HFFc6 (cell line): ENCODE measurements around the gene CCDC183. TPM values are rescaled to one million over a fixed set of nuclear protein-coding genes. Genes with fewer than 3 reads are reported as not detected.
"Not testable (repeated sequence)": the region's sequence is repeated elsewhere in the genome, so short reads cannot be mapped to it uniquely, and the experiment has no call there.

ENCODE experiments used
- DNase-seq: peaks from one replicate; pipeline ENCODE4 v3.0.0-alpha.2; 2018
- H3K27ac Mint-ChIP-seq: 2 replicates; pipeline ENCODE4 v1.8.0; 2020; ENCODE audit warnings: mild to moderate bottlenecking, mixed read lengths
- H3K27me3 Mint-ChIP-seq: 2 replicates; pipeline ENCODE4 v1.8.0; 2021; ENCODE audit warnings: mild to moderate bottlenecking, moderate library complexity, mixed read lengths; ENCODE audit not compliant: insufficient read depth
- H3K36me3 Mint-ChIP-seq: 2 replicates; pipeline ENCODE4 v1.8.0; 2021; ENCODE audit warnings: low read depth, mixed read lengths
- H3K4me1 Mint-ChIP-seq: 2 replicates; pipeline ENCODE4 v1.8.0; 2020; ENCODE audit warnings: low read depth, mixed read lengths
- H3K4me3 Mint-ChIP-seq: 2 replicates; pipeline ENCODE4 v1.8.0; 2020; ENCODE audit warnings: mild to moderate bottlenecking, moderate library complexity, mixed read lengths
- H3K9me3 Mint-ChIP-seq: 2 replicates; pipeline ENCODE4 v1.8.0; 2020; ENCODE audit warnings: mild to moderate bottlenecking, mixed read lengths
- CTCF ChIP-seq: fragments of 200-600 bp; sonication (generic); IDR thresholded peaks from 2 replicates; pipeline ENCODE4 v1.5.0; 2021; ENCODE audit warnings: antibody characterized with exemption, mild to moderate bottlenecking
- total RNA-seq, 6 experiments: library from RNA; stranded (reverse); fragmentation: NEBNext Ultra II Directional; extraction: Animal tissue kit (Norgen Biotek cat#: 25700); gene quantifications; 2 replicates in 1 of 6; 3 replicates in 5 of 6; pipeline ENCODE4 v1.2.3, GENCODE V29; 2021

Gene CCDC183
- total RNA-seq, 6 experiments from 2014 or later = 0.25 to 0.87 (median 0.34) TPM

DNA sequence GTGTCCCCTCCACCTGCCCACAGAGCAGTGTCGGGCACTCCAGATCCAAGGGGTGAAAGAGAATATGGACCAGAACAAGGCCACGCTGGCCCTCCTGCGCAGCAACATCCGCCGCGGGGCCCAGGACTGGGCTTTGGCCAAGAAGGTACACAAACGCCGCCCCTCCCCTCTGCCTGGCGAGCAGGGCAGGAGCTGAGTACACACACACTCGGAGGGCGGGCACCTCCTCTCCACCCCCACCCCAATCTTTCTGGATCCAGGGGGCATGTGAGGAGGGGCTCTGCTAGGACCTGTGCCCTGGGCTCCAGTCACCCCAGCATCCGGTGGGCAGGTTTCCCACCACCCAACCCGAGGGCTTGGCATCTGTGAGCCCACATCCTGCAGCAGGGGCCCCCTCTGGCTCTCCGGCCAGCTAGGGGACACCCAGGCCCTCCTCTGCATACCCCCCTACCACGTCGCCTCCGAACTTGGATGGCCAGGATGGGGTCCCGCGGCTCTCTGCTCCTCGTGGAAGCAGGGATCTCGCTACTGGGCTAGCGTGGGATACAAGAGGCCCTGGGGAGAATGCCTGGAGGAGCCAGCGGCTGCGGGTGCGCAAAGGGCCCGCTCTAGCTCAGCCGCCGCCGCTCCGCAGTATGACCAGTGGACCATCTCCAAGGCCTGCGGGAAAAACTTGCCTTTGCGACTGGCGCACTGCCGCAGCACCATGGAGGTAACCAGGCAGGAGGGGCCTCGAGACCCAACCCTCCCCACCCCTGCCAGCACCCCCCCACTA lies 3.1 kb downstream of the CCDC183 start:
- DNase-seq = no peak
- H3K27ac Mint-ChIP-seq = no peak overlapping the region
- no peaks in the 10 kb centered on the region for H3K9me3 Mint-ChIP-seq
- no peak overlapping the region for H3K4me3 Mint-ChIP-seq
- H3K36me3 Mint-ChIP-seq = no peaks in the 10 kb centered on the region
- H3K4me1 Mint-ChIP-seq = peaks cover 23% of the 10 kb centered on the region
- peaks cover 39% of the 10 kb centered on the region for H3K27me3 Mint-ChIP-seq
- TF ChIP-seq CTCF = no peak

DNA sequence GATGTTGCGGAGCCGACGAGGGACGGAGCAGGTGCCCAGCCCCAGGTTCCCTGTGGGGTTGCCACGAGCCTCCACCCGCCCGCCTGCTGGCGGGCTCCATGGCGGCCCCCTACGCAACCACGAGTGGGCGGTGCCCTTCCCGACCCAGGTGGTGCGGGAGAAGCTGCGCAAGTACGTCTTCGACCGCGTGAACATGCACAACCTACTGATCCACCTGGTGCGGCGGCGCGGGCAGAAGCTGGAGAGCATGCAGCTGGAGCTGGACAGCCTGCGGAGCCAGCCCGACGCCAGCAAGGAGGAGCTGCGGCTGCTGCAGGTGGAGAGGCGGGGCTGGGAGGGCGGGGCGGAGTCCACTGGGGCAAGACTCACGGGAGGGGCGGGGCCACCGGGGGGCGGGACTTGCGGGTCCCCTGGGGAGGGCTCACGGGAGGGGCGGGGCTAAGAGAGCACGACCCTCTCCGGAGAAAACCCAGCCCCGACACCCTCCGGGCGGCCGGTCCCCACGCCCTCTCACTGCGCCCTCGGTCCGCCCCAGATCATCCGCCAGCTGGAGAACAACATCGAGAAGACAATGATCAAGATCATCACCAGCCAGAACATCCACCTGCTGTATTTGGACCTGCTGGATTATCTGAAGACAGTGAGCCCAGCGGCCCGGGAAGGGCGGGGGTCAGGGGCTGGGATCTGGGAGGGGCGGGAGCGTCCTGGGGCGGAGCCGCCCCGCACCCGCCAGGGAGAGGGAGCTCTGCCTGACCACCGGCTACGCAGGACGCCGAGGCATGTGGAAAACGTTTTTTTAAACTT lies 3.9 kb downstream of the CCDC183 start:
- Mint-ChIP-seq H3K27ac (no peak overlapping the region), H3K9me3 (no peaks in the 10 kb centered on the region), H3K36me3 (no peaks in the 10 kb centered on the region), H3K4me3 (peak overlapping the region; percentile 74), H3K27me3 (peaks cover 39% of the 10 kb centered on the region), H3K4me1 (peaks cover 23% of the 10 kb centered on the region)
- no peak for TF ChIP-seq CTCF
- no peak for DNase-seq

DNA sequence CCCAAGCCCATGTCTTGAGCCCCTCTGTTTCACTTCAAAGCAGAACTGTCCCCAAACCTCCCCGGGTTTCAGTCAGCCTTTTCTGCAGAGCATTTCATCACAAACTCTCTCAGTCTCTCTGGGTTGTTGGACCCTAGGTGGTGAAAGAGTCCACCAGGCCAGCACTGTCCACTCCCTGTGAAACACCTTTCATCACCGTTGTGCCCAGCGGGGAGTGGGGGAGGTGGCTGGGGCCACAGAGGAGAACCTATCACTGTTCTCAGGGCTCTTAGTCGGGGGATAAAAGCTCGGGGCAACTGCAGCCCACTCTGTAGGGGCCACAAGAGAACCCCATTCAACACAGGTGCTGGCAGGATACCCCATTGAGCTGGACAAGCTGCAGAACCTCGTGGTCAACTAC lies 6.2 kb downstream of the CCDC183 start:
- no peak for DNase-seq
- Mint-ChIP-seq H3K4me3 (no peak overlapping the region), H3K36me3 (no peaks in the 10 kb centered on the region), H3K4me1 (peaks cover 16% of the 10 kb centered on the region), H3K27me3 (peaks cover 29% of the 10 kb centered on the region), H3K27ac (no peak overlapping the region), H3K9me3 (no peaks in the 10 kb centered on the region)
- no peak for TF ChIP-seq CTCF

DNA sequence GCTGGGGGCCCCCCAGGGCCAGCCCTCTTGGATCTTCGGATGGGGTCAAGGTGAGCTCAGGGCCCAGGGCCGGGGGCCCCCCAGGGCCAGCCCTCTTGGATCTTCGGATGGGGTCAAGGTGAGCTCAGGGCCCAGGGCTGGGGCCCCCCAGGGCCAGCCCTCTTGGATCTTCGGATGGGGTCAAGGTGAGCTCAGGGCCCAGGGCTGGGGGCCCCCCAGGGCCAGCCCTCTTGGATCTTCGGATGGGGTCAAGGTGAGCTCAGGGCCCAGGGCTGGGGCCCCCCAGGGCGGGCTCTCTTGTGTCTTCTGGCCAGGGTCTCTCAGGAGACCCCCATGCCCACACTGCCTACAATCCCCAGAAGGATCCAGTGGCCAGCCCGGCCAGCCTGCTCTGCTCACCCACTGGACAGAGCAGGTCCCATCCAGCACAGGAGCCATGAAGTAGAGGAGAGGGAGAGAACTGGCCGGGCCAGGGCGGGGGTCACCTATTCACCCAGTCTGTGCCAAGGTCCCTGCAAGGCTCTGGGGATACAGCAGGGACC lies 6.9 kb downstream of the CCDC183 start:
- not testable (repeated sequence) for H3K4me3 Mint-ChIP-seq, H3K9me3 Mint-ChIP-seq, DNase-seq, H3K36me3 Mint-ChIP-seq, H3K27ac Mint-ChIP-seq
- Mint-ChIP-seq H3K4me1 (peaks cover 16% of the 10 kb centered on the region), H3K27me3 (peaks cover 26% of the 10 kb centered on the region)

- H3K4me3 Mint-ChIP-seq = no peak overlapping the region
- DNase-seq = no peak
- no peaks in the 10 kb centered on the region for H3K36me3 Mint-ChIP-seq
- no peaks in the 10 kb centered on the region for H3K9me3 Mint-ChIP-seq
- peaks cover 18% of the 10 kb centered on the region for H3K4me1 Mint-ChIP-seq
- H3K27me3 Mint-ChIP-seq = peaks cover 20% of the 10 kb centered on the region
- TF ChIP-seq CTCF = no peak
- no peak overlapping the region for H3K27ac Mint-ChIP-seq
These were observed 7.7 kb downstream of the CCDC183 start for GRCh38 chr9:136803551-136804508.
